ENCODE data around the gene PLCB1.

The PLCB1 gene

DNA sequence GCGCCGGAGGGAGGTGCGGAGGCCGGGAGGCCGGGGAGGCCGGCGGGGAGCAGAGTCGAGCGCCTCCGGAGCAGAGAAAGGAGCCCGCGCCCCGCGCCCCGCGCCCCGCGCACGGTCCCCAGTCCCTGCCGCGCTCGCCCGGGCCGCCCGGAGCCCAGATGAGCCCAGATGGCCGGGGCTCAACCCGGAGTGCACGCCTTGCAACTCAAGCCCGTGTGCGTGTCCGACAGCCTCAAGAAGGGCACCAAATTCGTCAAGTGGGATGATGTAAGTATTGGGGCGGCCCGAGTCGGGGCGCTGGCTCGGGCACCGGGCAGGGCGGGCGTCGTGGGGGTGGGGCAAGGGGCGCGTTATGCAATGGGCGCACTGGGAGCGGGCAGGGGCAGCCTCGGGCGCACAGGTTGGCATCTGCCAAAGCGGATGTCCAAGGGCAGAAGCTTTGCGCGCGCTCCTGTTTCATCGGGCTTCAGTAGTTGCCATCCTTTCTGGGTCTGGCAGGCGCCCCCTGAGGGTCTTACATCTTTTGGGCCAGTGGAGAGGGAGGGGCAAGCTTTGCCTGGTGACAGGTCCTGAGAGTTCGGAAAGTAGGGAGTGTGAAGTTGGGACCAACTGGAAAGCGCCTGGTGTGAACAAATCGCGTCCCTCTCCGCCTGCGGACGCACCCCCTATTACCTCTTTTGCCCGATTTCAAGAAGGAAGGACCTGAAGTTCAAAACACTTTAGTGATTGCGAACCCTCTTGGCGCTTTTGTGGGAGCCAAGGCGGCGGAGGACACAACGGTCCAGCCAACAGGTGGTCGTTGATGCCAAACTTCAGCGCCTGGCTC is 631 bp downstream of the PLCB1 start:
- H3K36me3 ChIP-seq (ENCODE audit: insufficient read depth, low read length) = no peaks in the 10 kb centered on the region
- peaks cover 40% of the 10 kb centered on the region for H3K4me1 ChIP-seq (ENCODE audit: insufficient read depth, low read length)
- no peaks in the 10 kb centered on the region for H3K9me3 ChIP-seq (ENCODE audit: low read length)
- peak overlapping the region; percentile 88 to 90 for H3K4me3 ChIP-seq (ENCODE audit: low read depth in 1 of 2, low read length in 2 of 2)
- no peaks in the 10 kb centered on the region for H3K27me3 ChIP-seq (ENCODE audit: control insufficient read depth in 1 of 2, insufficient read depth in 2 of 2, low read length in 2 of 2)
- peak overlapping the region; percentile 59 for H3K9ac ChIP-seq (ENCODE audit: low read length)
- peak overlapping the region; percentile 76 for H3K27ac ChIP-seq (ENCODE audit: low read depth, low read length)

DNA sequence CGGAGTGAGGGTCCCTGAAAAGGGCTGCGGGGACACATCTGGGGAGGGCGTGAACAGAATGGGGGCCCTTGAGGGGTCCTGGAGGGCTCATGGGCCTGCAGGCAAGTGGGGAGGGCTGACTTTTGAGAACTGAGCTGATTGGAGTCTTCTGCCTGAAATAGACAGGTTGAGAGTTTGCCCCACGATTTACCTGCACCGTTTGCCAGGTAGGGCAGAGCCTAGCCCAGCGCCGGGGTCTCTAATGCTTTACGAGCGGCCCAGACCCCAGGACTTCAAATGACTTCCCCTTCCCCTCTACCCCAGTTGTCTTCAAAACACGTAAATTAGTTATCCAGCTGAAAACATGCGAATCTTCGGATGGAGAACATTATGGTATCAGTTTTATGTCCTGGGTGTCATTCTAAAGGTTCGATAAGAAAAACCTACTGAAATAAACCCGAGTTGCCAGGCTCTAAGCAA is 1.3 kb downstream of the PLCB1 start:
- Histone ChIP-seq H3K9me3 (ENCODE audit: low read length) (no peaks in the 10 kb centered on the region), H3K4me3 (ENCODE audit: low read depth in 1 of 2, low read length in 2 of 2) (peak overlapping the region; percentile 88 to 90), H3K27ac (ENCODE audit: low read depth, low read length) (peak overlapping the region; percentile 76), H3K27me3 (ENCODE audit: control insufficient read depth in 1 of 2, insufficient read depth in 2 of 2, low read length in 2 of 2) (no peaks in the 10 kb centered on the region), H3K4me1 (ENCODE audit: insufficient read depth, low read length) (peaks cover 34% of the 10 kb centered on the region), H3K36me3 (ENCODE audit: insufficient read depth, low read length) (no peaks in the 10 kb centered on the region), H3K9ac (ENCODE audit: low read length) (peak overlapping the region; percentile 59)

DNA sequence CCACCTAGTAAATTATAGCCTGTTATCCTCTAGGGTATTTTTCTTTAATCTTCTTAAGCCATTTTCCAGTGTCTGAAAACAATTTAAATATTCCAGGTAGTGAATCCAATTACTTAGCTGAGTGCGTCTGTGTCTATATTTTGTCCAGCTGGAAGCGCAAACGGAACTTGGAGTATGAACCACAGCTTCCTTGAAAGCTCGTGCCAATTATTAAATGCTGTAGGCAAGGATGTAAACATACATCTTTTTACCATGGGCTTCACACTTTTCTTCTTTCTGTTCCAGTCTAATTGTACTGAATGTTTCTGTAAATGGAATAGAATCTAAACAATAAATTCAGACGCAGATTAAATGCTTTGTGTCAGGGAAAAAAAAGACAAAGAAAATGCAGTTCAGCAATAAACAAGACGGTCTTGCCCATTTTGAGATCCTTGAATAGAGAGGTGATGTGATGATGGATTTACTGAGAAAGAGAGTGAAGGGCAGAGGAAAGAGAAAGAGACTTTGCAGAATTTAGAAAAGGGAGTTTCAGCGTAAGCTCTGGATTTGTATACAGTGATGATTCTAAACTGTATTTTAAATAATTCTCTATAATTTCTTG is 1.9 kb downstream of the PLCB1 start:
- Histone ChIP-seq H3K4me1 (ENCODE audit: insufficient read depth, low read length) (peaks cover 29% of the 10 kb centered on the region), H3K27me3 (ENCODE audit: control insufficient read depth in 1 of 2, insufficient read depth in 2 of 2, low read length in 2 of 2) (no peaks in the 10 kb centered on the region), H3K9ac (ENCODE audit: low read length) (peak overlapping the region; percentile 59), H3K36me3 (ENCODE audit: insufficient read depth, low read length) (no peaks in the 10 kb centered on the region), H3K4me3 (ENCODE audit: low read depth in 1 of 2, low read length in 2 of 2) (peak overlapping the region; percentile 88 to 90), H3K9me3 (ENCODE audit: low read length) (no peaks in the 10 kb centered on the region), H3K27ac (ENCODE audit: low read depth, low read length) (peak overlapping the region; percentile 76)

- H3K36me3 ChIP-seq (ENCODE audit: insufficient read depth, low read length) = no peaks in the 10 kb centered on the region
- H3K27ac ChIP-seq (ENCODE audit: low read depth, low read length) = no peak overlapping the region
- H3K9ac ChIP-seq (ENCODE audit: low read length) = no peak overlapping the region
- no peaks in the 10 kb centered on the region for H3K9me3 ChIP-seq (ENCODE audit: low read length)
- H3K27me3 ChIP-seq (ENCODE audit: control insufficient read depth in 1 of 2, insufficient read depth in 2 of 2, low read length in 2 of 2) = no peaks in the 10 kb centered on the region
- peaks cover 14% of the 10 kb centered on the region for H3K4me1 ChIP-seq (ENCODE audit: insufficient read depth, low read length)
- H3K4me3 ChIP-seq (ENCODE audit: low read depth in 1 of 2, low read length in 2 of 2) = no peak overlapping the region
Observed at GRCh38 chr20:8139899-8140298, 7.8 kb downstream of the PLCB1 start.

- Histone ChIP-seq H3K27ac (ENCODE audit: low read depth, low read length) (no peak overlapping the region), H3K9me3 (ENCODE audit: low read length) (no peaks in the 10 kb centered on the region), H3K27me3 (ENCODE audit: control insufficient read depth in 1 of 2, insufficient read depth in 2 of 2, low read length in 2 of 2) (no peaks in the 10 kb centered on the region), H3K4me1 (ENCODE audit: insufficient read depth, low read length) (peaks cover 23% of the 10 kb centered on the region), H3K9ac (ENCODE audit: low read length) (no peak overlapping the region), H3K4me3 (ENCODE audit: low read depth in 1 of 2, low read length in 2 of 2) (no peak overlapping the region), H3K36me3 (ENCODE audit: insufficient read depth, low read length) (no peaks in the 10 kb centered on the region)
Observed at GRCh38 chr20:8143474-8143873, 11.4 kb downstream of the PLCB1 start.

DNA sequence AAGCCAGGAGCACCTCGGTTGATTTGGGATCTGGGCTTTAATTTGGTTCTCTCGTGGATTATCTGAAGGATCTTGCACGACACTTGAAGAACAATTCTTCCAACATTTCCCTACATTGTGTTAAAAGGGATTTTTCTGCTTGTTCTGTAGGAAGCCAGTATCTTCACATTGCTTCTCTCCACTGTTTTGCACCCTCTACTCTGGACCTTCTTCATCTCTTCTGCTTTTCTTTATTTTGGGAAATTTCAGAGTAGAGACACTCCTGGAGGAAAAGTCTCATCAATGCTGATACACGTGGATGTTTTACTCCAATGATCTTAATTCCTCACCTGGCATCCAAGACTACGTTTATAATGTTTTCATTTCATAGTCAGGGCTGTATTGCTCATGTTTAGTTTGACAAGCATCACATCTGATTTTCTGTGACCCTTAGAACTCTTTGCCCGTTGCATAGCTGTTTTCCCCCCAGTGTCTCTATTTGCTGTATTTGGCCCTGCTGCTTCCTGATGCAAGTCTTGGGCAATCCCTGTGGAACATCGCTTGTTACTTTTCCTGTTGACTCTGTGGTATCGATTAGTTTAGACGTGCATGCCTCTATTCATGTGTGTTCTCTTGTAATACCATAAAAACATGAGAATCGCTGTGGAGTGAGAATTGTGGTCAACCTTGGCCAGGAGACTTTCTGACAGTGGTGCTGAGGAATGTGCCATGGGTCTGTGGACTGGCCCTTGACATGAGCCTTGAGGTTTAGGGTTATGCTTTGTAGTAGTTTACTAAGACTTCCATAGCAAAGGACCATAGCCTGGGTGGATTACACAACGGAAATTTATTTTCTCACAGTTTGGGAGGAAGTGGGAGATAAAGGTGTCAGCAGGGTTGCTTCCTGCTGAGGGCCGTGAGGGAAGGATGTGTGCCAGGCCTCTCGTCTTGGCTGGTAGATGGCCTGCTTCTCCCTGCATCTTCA is 12.5 kb downstream of the PLCB1 start:
- no peak overlapping the region for H3K27ac ChIP-seq (ENCODE audit: low read depth, low read length)
- no peaks in the 10 kb centered on the region for H3K27me3 ChIP-seq (ENCODE audit: control insufficient read depth in 1 of 2, insufficient read depth in 2 of 2, low read length in 2 of 2)
- H3K9me3 ChIP-seq (ENCODE audit: low read length) = no peaks in the 10 kb centered on the region
- no peaks in the 10 kb centered on the region for H3K36me3 ChIP-seq (ENCODE audit: insufficient read depth, low read length)
- no peak overlapping the region for H3K4me3 ChIP-seq (ENCODE audit: low read depth in 1 of 2, low read length in 2 of 2)
- H3K4me1 ChIP-seq (ENCODE audit: insufficient read depth, low read length) = peaks cover 27% of the 10 kb centered on the region
- H3K9ac ChIP-seq (ENCODE audit: low read length) = no peak overlapping the region

GRCh38 chr20:8145246-8146168 is 13.4 kb downstream of the PLCB1 start:
- peaks cover 33% of the 10 kb centered on the region for H3K4me1 ChIP-seq (ENCODE audit: insufficient read depth, low read length)
- H3K9me3 ChIP-seq (ENCODE audit: low read length) = no peaks in the 10 kb centered on the region
- H3K4me3 ChIP-seq (ENCODE audit: low read depth in 1 of 2, low read length in 2 of 2) = no peak overlapping the region
- no peaks in the 10 kb centered on the region for H3K36me3 ChIP-seq (ENCODE audit: insufficient read depth, low read length)
- H3K9ac ChIP-seq (ENCODE audit: low read length) = no peak overlapping the region
- H3K27ac ChIP-seq (ENCODE audit: low read depth, low read length) = no peak overlapping the region
- no peaks in the 10 kb centered on the region for H3K27me3 ChIP-seq (ENCODE audit: control insufficient read depth in 1 of 2, insufficient read depth in 2 of 2, low read length in 2 of 2)

DNA sequence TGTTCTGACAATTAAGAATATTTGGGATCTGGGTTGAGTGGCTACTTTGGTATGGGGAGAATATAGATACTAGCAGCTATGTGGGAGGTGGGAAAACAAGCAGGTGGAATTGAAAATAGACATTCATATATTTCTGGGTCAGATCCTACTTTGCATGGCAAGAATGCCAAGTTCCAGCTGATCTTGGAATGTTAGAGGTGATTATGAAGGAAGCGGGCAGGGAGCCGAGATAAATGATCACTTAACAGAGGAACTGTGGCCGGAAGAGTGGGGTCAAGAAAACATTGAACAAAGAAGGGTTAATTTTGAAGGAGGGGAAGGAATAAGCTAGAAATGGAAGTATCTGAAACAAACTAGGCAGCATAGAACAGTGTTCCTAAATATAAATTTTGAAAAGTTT is 15.4 kb downstream of the PLCB1 start:
- Histone ChIP-seq H3K9me3 (ENCODE audit: low read length) (no peaks in the 10 kb centered on the region), H3K27ac (ENCODE audit: low read depth, low read length) (no peak overlapping the region), H3K9ac (ENCODE audit: low read length) (no peak overlapping the region), H3K4me3 (ENCODE audit: low read depth in 1 of 2, low read length in 2 of 2) (no peak overlapping the region), H3K27me3 (ENCODE audit: control insufficient read depth in 1 of 2, insufficient read depth in 2 of 2, low read length in 2 of 2) (no peaks in the 10 kb centered on the region), H3K4me1 (ENCODE audit: insufficient read depth, low read length) (peaks cover 48% of the 10 kb centered on the region), H3K36me3 (ENCODE audit: insufficient read depth, low read length) (no peaks in the 10 kb centered on the region)

DNA sequence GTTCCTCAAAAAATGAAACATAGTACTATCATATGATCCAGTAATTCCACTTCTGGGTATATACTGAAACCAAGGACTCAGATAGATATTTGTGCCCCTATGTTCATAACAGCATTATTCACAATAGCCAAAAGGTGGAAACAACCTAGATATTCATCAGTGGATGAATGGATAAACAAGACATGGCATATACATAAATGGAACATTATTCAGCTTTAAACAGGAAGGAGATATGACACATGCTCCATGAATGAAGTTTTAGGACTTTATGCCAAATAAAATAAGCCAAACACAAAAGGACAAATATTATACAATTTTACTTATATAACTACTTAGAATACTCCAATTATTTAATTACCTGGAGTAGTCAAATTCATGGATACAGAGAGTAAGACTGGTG is 16.4 kb downstream of the PLCB1 start:
- Histone ChIP-seq H3K27me3 (ENCODE audit: control insufficient read depth in 1 of 2, insufficient read depth in 2 of 2, low read length in 2 of 2) (no peaks in the 10 kb centered on the region), H3K4me3 (ENCODE audit: low read depth in 1 of 2, low read length in 2 of 2) (no peak overlapping the region), H3K4me1 (ENCODE audit: insufficient read depth, low read length) (peaks cover 58% of the 10 kb centered on the region), H3K27ac (ENCODE audit: low read depth, low read length) (no peak overlapping the region), H3K9ac (ENCODE audit: low read length) (no peak overlapping the region), H3K9me3 (ENCODE audit: low read length) (no peaks in the 10 kb centered on the region), H3K36me3 (ENCODE audit: insufficient read depth, low read length) (no peaks in the 10 kb centered on the region)

- H3K36me3 ChIP-seq (ENCODE audit: insufficient read depth, low read length) = no peaks in the 10 kb centered on the region
- no peak overlapping the region for H3K27ac ChIP-seq (ENCODE audit: low read depth, low read length)
- H3K4me1 ChIP-seq (ENCODE audit: insufficient read depth, low read length) = peaks cover 63% of the 10 kb centered on the region
- no peak overlapping the region for H3K4me3 ChIP-seq (ENCODE audit: low read depth in 1 of 2, low read length in 2 of 2)
- H3K27me3 ChIP-seq (ENCODE audit: control insufficient read depth in 1 of 2, insufficient read depth in 2 of 2, low read length in 2 of 2) = no peaks in the 10 kb centered on the region
- H3K9ac ChIP-seq (ENCODE audit: low read length) = no peak overlapping the region
- no peaks in the 10 kb centered on the region for H3K9me3 ChIP-seq (ENCODE audit: low read length)
Observed at GRCh38 chr20:8150591-8150990, 18.5 kb downstream of the PLCB1 start.

Measured in muscle layer of colon (tissue), 2 donors.